Measurements from ENCODE around the gene PPP1R18.
"Not testable (repeated sequence)": the region's sequence is repeated elsewhere in the genome, so short reads cannot be mapped to it uniquely, and the experiment has no call there.

The PPP1R18 gene

GRCh38 chr6:30688569-30688968 lies 2.1 kb upstream of the PPP1R18 start:
- no peak for DNase-seq

- peak; percentile 22 for DNase-seq
Observed at GRCh38 chr6:30687659-30688431, 1.4 kb upstream of the PPP1R18 start.

GRCh38 chr6:30686908-30687658 lies 638 bp upstream of the PPP1R18 start:
- DNase-seq: peak; percentile 85

GRCh38 chr6:30685157-30686008 lies 1.1 kb downstream of the PPP1R18 start:
- no peak for DNase-seq

- no peak for DNase-seq
Observed at GRCh38 chr6:30684386-30685156, 1.9 kb downstream of the PPP1R18 start.

GRCh38 chr6:30683980-30684338 lies 2.5 kb downstream of the PPP1R18 start:
- DNase-seq: no peak

GRCh38 chr6:30683183-30683979 lies 3.1 kb downstream of the PPP1R18 start:
- no peak for DNase-seq

- no peak for DNase-seq
Observed at GRCh38 chr6:30682143-30683117, 4.0 kb downstream of the PPP1R18 start.

GRCh38 chr6:30681766-30682142 lies 4.7 kb downstream of the PPP1R18 start:
- DNase-seq: no peak

GRCh38 chr6:30679765-30680535 lies 6.5 kb downstream of the PPP1R18 start:
- no peak for DNase-seq

- peak; percentile 44 for DNase-seq
Observed at GRCh38 chr6:30678964-30679726, 7.3 kb downstream of the PPP1R18 start.

GRCh38 chr6:30676660-30677285 lies 9.7 kb downstream of the PPP1R18 start:
- DNase-seq: no peak

GRCh38 chr6:30672445-30673253 lies 13.8 kb downstream of the PPP1R18 start, which contains the start of gene DHX16:
Gene DHX16 (minus strand): TSS chr6:30673006. CDS start chr6:30672841, 165 bp downstream.
- DNase-seq: peak; percentile 97

GRCh38 chr6:30670760-30671527 lies 15.5 kb downstream of the PPP1R18 start:
- DNase-seq: no peak

GRCh38 chr6:30666300-30666699 lies 20.1 kb downstream of the PPP1R18 start:
- not testable (repeated sequence) for DNase-seq

GRCh38 chr6:30664994-30665767 lies 21.3 kb downstream of the PPP1R18 start:
- DNase-seq: no peak

All from NCI-H1105 treated with DMSO at 0.1 percent for 48 hours (cell line).